H1 (cell line): Measurements from ENCODE around the gene RBM19. TPM values are rescaled to one million over a fixed set of nuclear protein-coding genes. Genes with fewer than 3 reads are reported as not detected.

Source experiments
- CTCF ChIA-PET: fragments of 300-600 bp; sonication (Branson Sonifier 250); formaldehyde crosslinking; loops from one replicate; lab custom pipeline; 2021; ENCODE audit not compliant: partially characterized antibody; lab: Charles Lee
- POLR2A ChIA-PET: fragments of 300-600 bp; sonication (Branson Sonifier 250); formaldehyde crosslinking; loops from one replicate; lab custom pipeline; 2021; ENCODE audit warnings: inconsistent platforms; ENCODE audit not compliant: partially characterized antibody; lab: Charles Lee
- DNase-seq, 2 experiments: peaks; one replicate each; pipeline versions ENCODE4 v3.0.0 to v3.0.0-alpha.2; 2010 to 2022; ENCODE audit warnings: low spot score in 2 of 2, low read depth in 1 of 2, mixed read lengths in 1 of 2
- FAIRE-seq: peaks from 2 replicates; lab custom pipeline; 2011; peaks lifted over from hg19 to GRCh38; lab: Jason Lieb, UNC
- H2AFZ ChIP-seq: 2 replicates; pipeline ENCODE4 v1.8.1; 2012; ENCODE audit warnings: low read length, inconsistent platforms
- H2AK5ac ChIP-seq: 2 replicates; pipeline ENCODE4 v1.6.1; 2013; ENCODE audit warnings: low read depth, low read length
- H2BK120ac ChIP-seq: replicated peaks from 2 replicates; pipeline ENCODE3; 2013; ENCODE audit warnings: low read depth, low read length, inconsistent platforms
- H2BK12ac ChIP-seq: 2 replicates; pipeline ENCODE4 v1.6.1; 2013; ENCODE audit warnings: low read depth, low read length
- H2BK15ac ChIP-seq: 2 replicates; pipeline ENCODE4 v1.6.1; 2013; ENCODE audit warnings: low read length
- H2BK20ac ChIP-seq: 2 replicates; pipeline ENCODE4 v1.6.1; 2013; ENCODE audit warnings: low read length
- H2BK5ac ChIP-seq: 2 replicates; pipeline ENCODE4 v1.6.1; 2013; ENCODE audit warnings: low read depth, low read length
- H3K14ac ChIP-seq: 2 replicates; pipeline ENCODE4 v1.6.1; 2013; ENCODE audit warnings: inconsistent platforms; ENCODE audit not compliant: insufficient read length
- H3K18ac ChIP-seq: 2 replicates; pipeline ENCODE4 v1.6.1; 2013; ENCODE audit warnings: low read length; ENCODE audit errors: extremely low read depth
- H3K23ac ChIP-seq: 2 replicates; pipeline ENCODE4 v1.6.1; 2013; ENCODE audit warnings: inconsistent platforms; ENCODE audit not compliant: insufficient read length
- H3K23me2 ChIP-seq: 2 replicates; pipeline ENCODE4 v1.6.1; 2013; ENCODE audit warnings: low read depth, low read length
- H3K27ac ChIP-seq: 2 replicates; pipeline ENCODE4 v1.6.1; 2011; ENCODE audit warnings: low read depth, low read length, inconsistent platforms
- H3K27me3 ChIP-seq, 4 experiments: replicated peaks in 1 of 4; 1 replicate in 1 of 4; 2 replicates in 3 of 4; pipeline versions ENCODE4 v1.6.1 to v1.8.1; 2011 to 2013; ENCODE audit warnings: low read length in 3 of 4, mild to moderate bottlenecking in 3 of 4, inconsistent platforms in 2 of 4, mixed read lengths in 2 of 4, moderate library complexity in 1 of 4; ENCODE audit not compliant: control insufficient read depth in 3 of 4, insufficient read depth in 3 of 4; ENCODE audit errors: extremely low read depth in 1 of 4
- H3K36me3 ChIP-seq, 4 experiments: 2 replicates each; pipeline versions ENCODE4 v1.6.1 to v1.8.1; 2011 to 2013; ENCODE audit warnings: mild to moderate bottlenecking in 4 of 4, low read length in 3 of 4, moderate library complexity in 2 of 4, control low read depth in 1 of 4, inconsistent platforms in 1 of 4; ENCODE audit not compliant: insufficient read depth in 4 of 4, control insufficient read depth in 2 of 4
- H3K4ac ChIP-seq: replicated peaks from 2 replicates; pipeline ENCODE3; 2013; ENCODE audit warnings: low read length, low read depth, mixed read lengths, inconsistent platforms; ENCODE audit not compliant: insufficient read length
- H3K4me1 ChIP-seq, 4 experiments: replicated peaks in 1 of 4; 1 replicate in 1 of 4; 2 replicates in 3 of 4; pipeline versions ENCODE4 v1.6.1 to v1.8.1; 2011 to 2013; ENCODE audit warnings: low read length in 3 of 4, inconsistent platforms in 2 of 4, mixed read lengths in 1 of 4; ENCODE audit not compliant: insufficient read depth in 4 of 4, control insufficient read depth in 3 of 4
- H3K4me2 ChIP-seq, 2 experiments: 2 replicates each; pipeline versions ENCODE4 v1.6.1 to v1.8.1; 2011 to 2013; ENCODE audit warnings: low read depth in 2 of 2, low read length in 2 of 2, control low read depth in 1 of 2, inconsistent platforms in 1 of 2, mild to moderate bottlenecking in 1 of 2; ENCODE audit not compliant: insufficient read depth in 1 of 2
- H3K4me3 ChIP-seq, 4 experiments: fragments of 200-600, 300-600 bp in 1 of 4; sonication (generic), shearing (Covaris generic), sonication (Bioruptor Twin) in 1 of 4; 2 replicates each; pipeline versions ENCODE4 v1.5.1 to v1.8.1; 2011 to 2016; ENCODE audit warnings: low read length in 4 of 4, low read depth in 3 of 4, control low read depth in 2 of 4, inconsistent platforms in 2 of 4, mild to moderate bottlenecking in 2 of 4, mixed read lengths in 1 of 4, moderate library complexity in 1 of 4; ENCODE audit not compliant: insufficient read depth in 2 of 4; ENCODE audit errors: extremely low read depth in 1 of 4
- H3K56ac ChIP-seq: replicated peaks from 2 replicates; pipeline ENCODE3; 2013; ENCODE audit warnings: low read depth, mild to moderate bottlenecking, mixed read lengths, low read length, inconsistent platforms; ENCODE audit not compliant: insufficient read length
- H3K79me1 ChIP-seq: 2 replicates; pipeline ENCODE4 v1.6.1; 2013; ENCODE audit warnings: low read depth, low read length, control low read depth
- H3K79me2 ChIP-seq, 2 experiments: 2 replicates each; pipeline versions ENCODE4 v1.6.1 to v1.8.1; 2012 to 2013; ENCODE audit warnings: low read length in 2 of 2, mild to moderate bottlenecking in 2 of 2, inconsistent platforms in 1 of 2; ENCODE audit not compliant: insufficient read depth in 2 of 2, control insufficient read depth in 1 of 2
- H3K9ac ChIP-seq, 4 experiments: replicated peaks in 1 of 4; 1 replicate in 1 of 4; 2 replicates in 3 of 4; pipeline versions ENCODE4 v1.6.1 to v1.8.1; 2011 to 2013; ENCODE audit warnings: low read depth in 3 of 4, low read length in 3 of 4, control low read depth in 2 of 4, mild to moderate bottlenecking in 2 of 4, moderate library complexity in 2 of 4, inconsistent platforms in 1 of 4; ENCODE audit errors: extremely low read depth in 1 of 4
- H3K9me3 ChIP-seq, 2 experiments: 2 replicates each; pipeline versions ENCODE4 v1.6.1 to v1.8.1; 2012 to 2013; ENCODE audit warnings: mild to moderate bottlenecking in 2 of 2, moderate library complexity in 2 of 2, control low read depth in 1 of 2, inconsistent platforms in 1 of 2, low read depth in 1 of 2, low read length in 1 of 2, mixed read lengths in 1 of 2; ENCODE audit not compliant: insufficient read depth in 2 of 2
- H4K20me1 ChIP-seq, 2 experiments: replicated peaks in 1 of 2; 2 replicates each; pipeline versions ENCODE3 to v1.8.1; 2011 to 2013; ENCODE audit warnings: inconsistent platforms in 2 of 2, low read length in 2 of 2, mild to moderate bottlenecking in 1 of 2; ENCODE audit not compliant: insufficient read depth in 2 of 2, control insufficient read depth in 1 of 2
- H4K5ac ChIP-seq: 2 replicates; pipeline ENCODE4 v1.6.1; 2013; ENCODE audit warnings: low read length, low read depth, mixed read lengths, inconsistent platforms; ENCODE audit not compliant: insufficient read length
- H4K8ac ChIP-seq: 2 replicates; pipeline ENCODE4 v1.8.0; 2013; ENCODE audit warnings: mild to moderate bottlenecking, moderate library complexity, low read length, inconsistent platforms; ENCODE audit not compliant: insufficient read depth; ENCODE audit errors: extremely low read depth
- H4K91ac ChIP-seq: replicated peaks from 2 replicates; pipeline ENCODE3; 2013; ENCODE audit warnings: low read length, mixed read lengths, inconsistent platforms; ENCODE audit not compliant: insufficient read length
- CBX5 ChIP-seq: fragments of 300-800, 300-1000 bp; sonication (generic); IDR thresholded peaks from 2 replicates; pipeline ENCODE4 v1.7.1; 2016; ENCODE audit warnings: antibody characterized with exemption, low read length, low read depth
- SUZ12 ChIP-seq: fragments of 200-600 bp; sonication (generic); IDR thresholded peaks from 2 replicates; pipeline ENCODE4 v1.6.1; 2012; ENCODE audit warnings: mild to moderate bottlenecking, inconsistent platforms, low read length, moderate library complexity, mixed read lengths
- TAF1 ChIP-seq: IDR thresholded peaks from 2 replicates; pipeline ENCODE4 v1.6.1; 2011; ENCODE audit warnings: mild to moderate bottlenecking, low read depth, low read length
- YY1 ChIP-seq: IDR thresholded peaks from 2 replicates; pipeline ENCODE4 v1.6.1; 2011; ENCODE audit warnings: low read depth, mild to moderate bottlenecking, low read length
- WGBS, 2 experiments: shearing (Covaris generic) in 1 of 2; methylation state at CpG; one replicate each; pipeline versions ENCODE4 v1.1.6 to v1.1.7; 2013 to 2015; ENCODE audit warnings: low lambda C conversion rate in 2 of 2, mixed read lengths in 2 of 2, inconsistent platforms in 1 of 2, low coverage in 1 of 2, missing lambda C conversion rate in 1 of 2; ENCODE audit not compliant: insufficient replicate concordance in 2 of 2, insufficient coverage in 1 of 2, insufficient read length in 1 of 2; ENCODE audit errors: extremely low coverage in 1 of 2, missing lambda C conversion rate in 1 of 2; 5-methylcytosine and 5-hydroxymethylcytosine counted together
- polyA plus RNA-seq, 7 experiments: library from polyadenylated mRNA; depleted of rRNA in 3 of 7; stranded (reverse) in 5 of 7; unstranded in 2 of 7; fragments of >200 nt in 5 of 7; fragments of 200-250 nt in 2 of 7; gene quantifications; 1 replicate in 5 of 7; 2 replicates in 1 of 7; 4 replicates in 1 of 7; pipeline versions ENCODE4 v1.2.1 to v1.2.3, GENCODE V29; 2011 to 2013; ENCODE audit warnings: missing spikeins in 2 of 7, mixed read lengths in 2 of 7
- total RNA-seq: library from RNA; stranded (reverse); fragmentation: NEBNext Ultra II Directional; extraction: Animal tissue kit (Norgen Biotek cat#: 25700); gene quantifications from 2 replicates; pipeline ENCODE4 v1.2.1, GENCODE V29; 2021
- TF ChIP-seq, protein P1 (sequence below): IDR thresholded peaks from 2 replicates; pipeline ENCODE4 v1.6.1; 2012; ENCODE audit warnings: inconsistent platforms
- TF ChIP-seq, protein P2 (sequence below): IDR thresholded peaks from 2 replicates; pipeline ENCODE4 v1.6.1; 2011; ENCODE audit warnings: low read depth, mild to moderate bottlenecking, low read length; ENCODE audit not compliant: insufficient read depth

Gene RBM19
- total and polyA plus RNA-seq, 2 of the 8 experiments (the other 6 are each of a cell fraction or from before 2014, with no cell fraction given): 23.4 to 61.9 TPM

DNA sequence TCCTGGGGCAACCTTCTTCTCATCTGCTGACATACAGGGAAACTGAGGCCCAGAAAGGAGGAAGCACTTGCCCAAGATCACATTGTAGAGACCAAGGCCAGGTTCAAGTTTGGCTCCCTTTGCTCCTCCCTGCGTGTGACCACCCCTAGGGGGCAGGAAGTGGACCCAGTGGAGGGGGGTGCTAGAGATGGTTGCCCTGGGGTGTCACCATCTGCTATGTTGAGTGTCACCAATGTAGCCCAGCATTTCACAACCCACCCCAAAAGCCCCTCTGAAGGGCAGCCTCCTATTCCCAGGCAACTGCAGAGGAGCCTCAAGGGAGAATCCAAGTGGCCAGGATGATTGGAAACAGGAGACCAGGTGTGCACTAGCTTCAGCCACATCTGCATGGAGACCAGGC is 12.0 kb upstream of the RBM19 start:
- 42% methylated on average over 1 of the region's 1 CpG; no CpG with 5 or more reads in 1 of the 2 experiments for WGBS, 2 experiments
- POLR2A ChIA-PET: interaction anchor here (0.7 kb wide), 1 partner anchor 12 kb away, joined by 4 read pairs; no protein-coding TSS in a partner anchor

More for the DNA sequence above, 12.0 kb upstream of the RBM19 start:
- no peak overlapping the region for H2BK20ac ChIP-seq
- H4K91ac ChIP-seq: no peak overlapping the region
- H2AFZ ChIP-seq: no peak overlapping the region
- CTCF ChIA-PET: interaction anchor here (0.5 to 3.2 kb wide), 7 partner anchors 8 to 626 kb away, joined by 3 to 30 read pairs (median 3); no protein-coding TSS in a partner anchor
- DNase-seq: no peak
- H3K9me3 ChIP-seq: 0 out of 4 replicates have a peak, but pooled peaks cover 0 to 3% of the 10 kb centered on the region in 2 experiments
- no peaks in the 10 kb centered on the region for H4K20me1 ChIP-seq
- H2BK5ac ChIP-seq: no peak overlapping the region
- H3K4me2 ChIP-seq: no peak overlapping the region
- no peaks in the 10 kb centered on the region; a peak in 1 of 7 replicates for H3K27me3 ChIP-seq
- H3K56ac ChIP-seq: no peak overlapping the region
- FAIRE-seq: no peak
- H2BK15ac ChIP-seq: no peak overlapping the region
- H3K27ac ChIP-seq: no peak overlapping the region
- no peak overlapping the region for H3K14ac ChIP-seq
- no peak overlapping the region for H3K23ac ChIP-seq
- no peak overlapping the region for H3K9ac ChIP-seq
- H3K79me1 ChIP-seq: no peaks in the 10 kb centered on the region
- no peak overlapping the region for H3K4ac ChIP-seq
- H3K4me3 ChIP-seq: no peak overlapping the region
- no peaks in the 10 kb centered on the region for H3K36me3 ChIP-seq
- H3K18ac ChIP-seq: no peak overlapping the region
- no peaks in the 10 kb centered on the region for H3K4me1 ChIP-seq
- TF ChIP-seq CBX5 (no peak), SUZ12 (no peak), TAF1 (no peak), YY1 (no peak)
- TF ChIP-seq, protein P1, sequence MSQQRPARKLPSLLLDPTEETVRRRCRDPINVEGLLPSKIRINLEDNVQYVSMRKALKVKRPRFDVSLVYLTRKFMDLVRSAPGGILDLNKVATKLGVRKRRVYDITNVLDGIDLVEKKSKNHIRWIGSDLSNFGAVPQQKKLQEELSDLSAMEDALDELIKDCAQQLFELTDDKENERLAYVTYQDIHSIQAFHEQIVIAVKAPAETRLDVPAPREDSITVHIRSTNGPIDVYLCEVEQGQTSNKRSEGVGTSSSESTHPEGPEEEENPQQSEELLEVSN: no peak
- TF ChIP-seq, protein P2, sequence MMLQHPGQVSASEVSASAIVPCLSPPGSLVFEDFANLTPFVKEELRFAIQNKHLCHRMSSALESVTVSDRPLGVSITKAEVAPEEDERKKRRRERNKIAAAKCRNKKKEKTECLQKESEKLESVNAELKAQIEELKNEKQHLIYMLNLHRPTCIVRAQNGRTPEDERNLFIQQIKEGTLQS: no peak
- no peak overlapping the region for H2BK12ac ChIP-seq
- H3K23me2 ChIP-seq: no peaks in the 10 kb centered on the region
- H2AK5ac ChIP-seq: no peak overlapping the region; the same call in 1 of the 2 replicates
- H3K79me2 ChIP-seq: no peaks in the 10 kb centered on the region
- no peak overlapping the region for H4K8ac ChIP-seq
- no peak overlapping the region for H4K5ac ChIP-seq
- H2BK120ac ChIP-seq: no peak overlapping the region
